Measurements from ENCODE around the gene TREH.
A peak's percentile ranks its signal among the peaks of the same experiment; 100 is the strongest.
"Not testable (repeated sequence)": the region's sequence is repeated elsewhere in the genome, so short reads cannot be mapped to it uniquely, and the experiment has no call there.

The TREH gene

GRCh38 chr11:118687906-118688305 is 8.5 kb upstream of the TREH start:
- no peak for TF ChIP-seq CTCF (IDR thresholded peaks at IDR 0.05; ENCODE audit: low read length, missing control alignments)
- H3K4me3 ChIP-seq (replicated peaks; ENCODE audit: low read depth, low read length): no peak overlapping the region
- DNase-seq (ENCODE audit: low read depth): no peak

GRCh38 chr11:118684187-118684586 is 4.7 kb upstream of the TREH start:
- TF ChIP-seq CTCF (IDR thresholded peaks at IDR 0.05; ENCODE audit: low read length, missing control alignments): no peak
- no peak for DNase-seq (ENCODE audit: low read depth)
- no peak overlapping the region for H3K4me3 ChIP-seq (replicated peaks; ENCODE audit: low read depth, low read length)

GRCh38 chr11:118682939-118683338 is 3.5 kb upstream of the TREH start:
- not testable (repeated sequence) for DNase-seq (ENCODE audit: low read depth); H3K4me3 ChIP-seq (replicated peaks; ENCODE audit: low read depth, low read length)

DNA sequence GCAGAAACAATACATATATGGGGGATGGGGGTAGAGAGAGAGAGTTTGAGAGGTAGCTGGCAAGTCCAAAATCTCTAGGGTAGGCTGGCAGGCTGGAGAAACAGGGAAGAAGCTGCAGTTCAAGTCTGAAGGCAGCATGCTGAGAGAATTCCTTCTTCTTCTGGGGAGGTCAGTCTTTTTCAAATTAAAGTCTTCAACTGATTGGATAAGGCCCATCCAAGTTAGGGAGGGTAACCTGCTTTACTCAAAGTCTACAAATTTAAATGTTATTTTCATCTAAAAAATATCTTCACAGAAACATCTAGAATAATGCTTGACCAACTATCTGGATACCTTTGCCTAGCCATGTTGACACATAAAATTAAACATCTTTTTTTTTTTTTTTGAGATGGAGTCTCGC is 2.9 kb upstream of the TREH start:
- DNase-seq (ENCODE audit: low read depth): no peak
- no peak for TF ChIP-seq CTCF (IDR thresholded peaks at IDR 0.05; ENCODE audit: low read length, missing control alignments)
- no peak overlapping the region for H3K4me3 ChIP-seq (replicated peaks; ENCODE audit: low read depth, low read length)

DNA sequence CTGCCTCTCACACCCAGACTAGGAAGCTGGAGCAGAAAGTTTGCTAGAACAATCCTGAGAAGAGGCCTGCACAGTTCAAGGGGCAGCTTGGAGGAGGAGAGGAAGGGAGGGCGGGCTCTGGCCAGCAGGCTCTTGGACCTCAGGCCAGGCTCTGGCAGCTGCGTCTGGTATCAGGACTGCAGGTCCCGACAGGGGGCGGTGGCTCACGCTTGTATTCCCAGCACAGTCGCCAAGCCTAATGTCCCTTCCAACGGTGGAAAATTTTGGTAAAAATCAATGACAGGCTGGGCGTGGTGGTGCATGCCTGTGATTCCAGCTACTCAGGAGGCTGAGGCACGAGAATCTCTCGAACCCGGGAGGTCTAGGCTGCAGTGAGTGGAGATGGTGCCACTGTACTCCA is 542 bp downstream of the TREH start:
- peak; percentile 23 for TF ChIP-seq CTCF (IDR thresholded peaks at IDR 0.05; ENCODE audit: low read length, missing control alignments)
- H3K4me3 ChIP-seq (replicated peaks; ENCODE audit: low read depth, low read length): not testable (repeated sequence)
- peak; percentile 24 for DNase-seq (ENCODE audit: low read depth)

GRCh38 chr11:118677977-118678376 is 1.5 kb downstream of the TREH start:
- no peak for TF ChIP-seq CTCF (IDR thresholded peaks at IDR 0.05; ENCODE audit: low read length, missing control alignments)
- no peak for DNase-seq (ENCODE audit: low read depth)
- no peak overlapping the region for H3K4me3 ChIP-seq (replicated peaks; ENCODE audit: low read depth, low read length)

- DNase-seq (ENCODE audit: low read depth): no peak
- H3K4me3 ChIP-seq (replicated peaks; ENCODE audit: low read depth, low read length): no peak overlapping the region
- no peak for TF ChIP-seq CTCF (IDR thresholded peaks at IDR 0.05; ENCODE audit: low read length, missing control alignments)
Observed at GRCh38 chr11:118674082-118674435, 5.4 kb downstream of the TREH start.

All from fibroblast of pulmonary artery (primary cell).